H9 (cell line): ENCODE results near the gene RBFOX1. TPM values are rescaled to one million over a fixed set of nuclear protein-coding genes. Genes with fewer than 3 reads are reported as not detected.

Experiments used
- DNase-seq: peaks from one replicate; pipeline ENCODE4 v3.0.0-alpha.2; 2017
- H2AFZ ChIP-seq: one replicate; pipeline ENCODE4 v1.6.1; 2013; ENCODE audit warnings: mild to moderate bottlenecking, low read length, control low read depth, moderate library complexity
- H2AK5ac ChIP-seq: 2 replicates; pipeline ENCODE4 v1.6.1; 2013; ENCODE audit warnings: low read length, control low read depth, mixed read lengths; ENCODE audit not compliant: insufficient read length
- H2BK120ac ChIP-seq: one replicate; pipeline ENCODE4 v1.6.1; 2013; ENCODE audit warnings: low read depth, mild to moderate bottlenecking, low read length, control low read depth, inconsistent platforms; ENCODE audit not compliant: poor library complexity, severe bottlenecking
- H2BK12ac ChIP-seq: 2 replicates; pipeline ENCODE4 v1.6.1; 2013; ENCODE audit warnings: low read length, control low read depth, mixed read lengths, low read depth; ENCODE audit not compliant: insufficient read length
- H2BK15ac ChIP-seq: 2 replicates; pipeline ENCODE4 v1.6.1; 2013; ENCODE audit warnings: low read depth, low read length, control low read depth
- H2BK20ac ChIP-seq: one replicate; pipeline ENCODE4 v1.6.1; 2013; ENCODE audit warnings: low read depth, mild to moderate bottlenecking, low read length, control low read depth, inconsistent platforms; ENCODE audit not compliant: poor library complexity, severe bottlenecking
- H2BK5ac ChIP-seq: 2 replicates; pipeline ENCODE4 v1.6.1; 2013; ENCODE audit warnings: low read length, control low read depth, mixed read lengths; ENCODE audit not compliant: insufficient read length
- H3K14ac ChIP-seq: 2 replicates; pipeline ENCODE4 v1.6.1; 2013; ENCODE audit warnings: low read length, control low read depth; ENCODE audit not compliant: insufficient read depth
- H3K18ac ChIP-seq: 2 replicates; pipeline ENCODE4 v1.6.1; 2013; ENCODE audit warnings: low read depth, mild to moderate bottlenecking, mixed read lengths, low read length, control low read depth; ENCODE audit not compliant: insufficient read length
- H3K23ac ChIP-seq: 2 replicates; pipeline ENCODE4 v1.6.1; 2013; ENCODE audit warnings: low read length, control low read depth, mixed read lengths, low read depth; ENCODE audit not compliant: insufficient read length
- H3K23me2 ChIP-seq: 2 replicates; pipeline ENCODE4 v1.6.1; 2013; ENCODE audit warnings: low read depth, mild to moderate bottlenecking, mixed read lengths, low read length, control low read depth; ENCODE audit not compliant: insufficient read length, poor library complexity, severe bottlenecking
- H3K27ac ChIP-seq: 2 replicates; pipeline ENCODE4 v1.5.1; 2013; ENCODE audit warnings: low read length, control low read depth, mixed read lengths, low read depth; ENCODE audit not compliant: insufficient read length
- H3K27me3 ChIP-seq: 2 replicates; pipeline ENCODE4 v1.6.1; 2013; ENCODE audit warnings: low read length, control low read depth, inconsistent platforms; ENCODE audit not compliant: insufficient read depth
- H3K4ac ChIP-seq: 2 replicates; pipeline ENCODE4 v1.6.1; 2013; ENCODE audit warnings: low read depth, mild to moderate bottlenecking, control low read depth, inconsistent platforms, low read length, moderate library complexity
- H3K4me1 ChIP-seq: 2 replicates; pipeline ENCODE4 v1.6.1; 2013; ENCODE audit warnings: low read length, control low read depth, inconsistent platforms; ENCODE audit not compliant: insufficient read depth
- H3K4me2 ChIP-seq: 2 replicates; pipeline ENCODE4 v1.6.1; 2013; ENCODE audit warnings: low read length, control low read depth, mixed read lengths; ENCODE audit not compliant: insufficient read length, insufficient read depth
- H3K56ac ChIP-seq: 2 replicates; pipeline ENCODE4 v1.6.1; 2013; ENCODE audit warnings: low read depth, mild to moderate bottlenecking, mixed read lengths, low read length, control low read depth; ENCODE audit not compliant: insufficient read length
- H3K79me1 ChIP-seq: 2 replicates; pipeline ENCODE4 v1.6.1; 2013; ENCODE audit warnings: low read depth, mild to moderate bottlenecking, moderate library complexity, low read length, control low read depth, inconsistent platforms; ENCODE audit not compliant: insufficient read depth, poor library complexity, severe bottlenecking
- H3K79me2 ChIP-seq: 2 replicates; pipeline ENCODE4 v1.6.1; 2013; ENCODE audit warnings: low read length, control low read depth, inconsistent platforms; ENCODE audit not compliant: insufficient read depth
- H3K9ac ChIP-seq: 2 replicates; pipeline ENCODE4 v1.6.1; 2013; ENCODE audit warnings: low read length, control low read depth, mixed read lengths; ENCODE audit not compliant: insufficient read length; ENCODE audit errors: extremely low read depth
- H3K9me3 ChIP-seq: one replicate; pipeline ENCODE4 v1.6.1; 2013; ENCODE audit warnings: low read depth, low read length, inconsistent platforms; ENCODE audit not compliant: control insufficient read depth
- H3T11ph ChIP-seq: one replicate; pipeline ENCODE4 v1.6.1; 2013; ENCODE audit warnings: mild to moderate bottlenecking, low read length, control low read depth, inconsistent platforms
- H4K20me1 ChIP-seq: one replicate; pipeline ENCODE4 v1.6.1; 2013; ENCODE audit not compliant: control insufficient read depth, insufficient read length, insufficient read depth
- H4K5ac ChIP-seq: 2 replicates; pipeline ENCODE4 v1.6.1; 2013; ENCODE audit warnings: low read depth, mild to moderate bottlenecking, mixed read lengths, low read length, control low read depth; ENCODE audit not compliant: insufficient read length
- H4K8ac ChIP-seq: replicated peaks from 2 replicates; pipeline ENCODE4 v1.6.1; 2013; ENCODE audit warnings: low read length, control low read depth, mixed read lengths, low read depth; ENCODE audit not compliant: insufficient read length
- H4K91ac ChIP-seq: 2 replicates; pipeline ENCODE4 v1.6.1; 2013; ENCODE audit warnings: low read depth, mild to moderate bottlenecking, moderate library complexity, mixed read lengths, low read length, control low read depth; ENCODE audit not compliant: insufficient read length
- H3K27ac Mint-ChIP-seq, 3 experiments: 2 replicates in 2 of 3; 3 replicates in 1 of 3; pipeline ENCODE4 v1.8.0; 2020 to 2021; ENCODE audit warnings: mixed read lengths in 3 of 3, mild to moderate bottlenecking in 1 of 3, moderate library complexity in 1 of 3
- H3K27me3 Mint-ChIP-seq: 2 replicates; pipeline ENCODE4 v1.8.0; 2021; ENCODE audit warnings: low read depth, mild to moderate bottlenecking, moderate library complexity, mixed read lengths
- H3K36me3 Mint-ChIP-seq, 3 experiments: 2 replicates in 2 of 3; 3 replicates in 1 of 3; pipeline ENCODE4 v1.8.0; 2020 to 2021; ENCODE audit warnings: low read depth in 3 of 3, mixed read lengths in 3 of 3; ENCODE audit not compliant: insufficient read depth in 1 of 3
- H3K4me1 Mint-ChIP-seq, 2 experiments: 2 replicates each; pipeline ENCODE4 v1.8.0; 2020; ENCODE audit warnings: mixed read lengths in 2 of 2
- H3K4me3 Mint-ChIP-seq, 2 experiments: 2 replicates in 1 of 2; 3 replicates in 1 of 2; pipeline ENCODE4 v1.8.0; 2020 to 2021; ENCODE audit warnings: mild to moderate bottlenecking in 2 of 2, mixed read lengths in 2 of 2, moderate library complexity in 1 of 2
- H3K9me3 Mint-ChIP-seq, 2 experiments: 2 replicates in 1 of 2; 3 replicates in 1 of 2; pipeline ENCODE4 v1.8.0; 2020; ENCODE audit warnings: mild to moderate bottlenecking in 2 of 2, mixed read lengths in 2 of 2, moderate library complexity in 1 of 2
- WGBS: extraction: QIAGEN DNeasy Blood & Tissue Kit; methylation state at CpG from one replicate; pipeline ENCODE4 v1.1.7; 2013; ENCODE audit warnings: missing lambda C conversion rate, low lambda C conversion rate, mixed read lengths; ENCODE audit not compliant: insufficient read length; ENCODE audit errors: extremely low coverage; 5-methylcytosine and 5-hydroxymethylcytosine counted together
- total RNA-seq: library from RNA; stranded (reverse); gene quantifications from 2 replicates; pipeline ENCODE4 v1.2.1, GENCODE V29; 2021
- TF ChIP-seq, protein P1 (sequence below): fragments of 200-600 bp; sonication (generic); conservative IDR thresholded peaks from 3 replicates; pipeline ENCODE4 v1.8.0; 2021; ENCODE audit warnings: antibody characterized with exemption, mild to moderate bottlenecking

Gene RBFOX1
- total RNA-seq, 1 experiment from 2014 or later: 2.0 TPM

DNA sequence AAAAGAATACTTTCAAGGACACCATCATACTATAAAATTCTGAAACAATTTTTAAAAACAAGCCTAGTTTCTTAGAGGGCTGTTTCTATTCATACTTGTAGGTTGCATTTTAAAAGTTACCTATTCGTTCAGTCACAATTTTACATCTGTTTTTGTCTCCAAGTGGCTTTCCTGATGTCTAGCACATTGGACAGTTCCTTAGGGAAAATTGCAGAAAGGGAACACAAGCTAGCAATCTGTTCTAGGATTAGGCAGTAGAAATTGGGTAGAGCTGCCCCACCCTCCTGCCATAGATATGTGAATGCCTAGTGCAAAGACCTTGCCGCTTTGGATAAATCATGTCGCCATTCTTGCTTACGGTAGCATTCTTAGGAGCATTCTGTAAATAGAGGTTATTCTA lies 358.9 kb downstream of the RBFOX1 start:
- no peak overlapping the region for H2AFZ ChIP-seq
- H2AK5ac ChIP-seq: no peak overlapping the region
- Mint-ChIP-seq H3K4me3 (no peak overlapping the region), H3K9me3 (no peaks in the 10 kb centered on the region), H3K36me3 (no peaks in the 10 kb centered on the region), H3K4me1 (peaks cover 8% of the 10 kb centered on the region in 2 experiments), H3K27me3 (no peaks in the 10 kb centered on the region; the same call in 1 of the 2 replicates), H3K27ac (no peak overlapping the region)
- H3K4ac ChIP-seq: no peak overlapping the region
- H3K4me1 ChIP-seq: no peaks in the 10 kb centered on the region
- no peak overlapping the region for H3K9ac ChIP-seq
- H4K5ac ChIP-seq: no peak overlapping the region
- H3K79me1 ChIP-seq: no peaks in the 10 kb centered on the region
- H4K8ac ChIP-seq: no peak overlapping the region
- no peak for DNase-seq
- no peaks in the 10 kb centered on the region for H3K23me2 ChIP-seq
- H3K9me3 ChIP-seq: no peaks in the 10 kb centered on the region
- H2BK120ac ChIP-seq: no peak overlapping the region
- H3K4me2 ChIP-seq: no peak overlapping the region
- H2BK12ac ChIP-seq: no peak overlapping the region
- no peak overlapping the region for H2BK20ac ChIP-seq
- no peaks in the 10 kb centered on the region for H3K79me2 ChIP-seq
- H3K14ac ChIP-seq: no peak overlapping the region
- no peaks in the 10 kb centered on the region for H3K27me3 ChIP-seq
- H3K56ac ChIP-seq: no peak overlapping the region
- H3K23ac ChIP-seq: no peak overlapping the region
- TF ChIP-seq, protein P1, sequence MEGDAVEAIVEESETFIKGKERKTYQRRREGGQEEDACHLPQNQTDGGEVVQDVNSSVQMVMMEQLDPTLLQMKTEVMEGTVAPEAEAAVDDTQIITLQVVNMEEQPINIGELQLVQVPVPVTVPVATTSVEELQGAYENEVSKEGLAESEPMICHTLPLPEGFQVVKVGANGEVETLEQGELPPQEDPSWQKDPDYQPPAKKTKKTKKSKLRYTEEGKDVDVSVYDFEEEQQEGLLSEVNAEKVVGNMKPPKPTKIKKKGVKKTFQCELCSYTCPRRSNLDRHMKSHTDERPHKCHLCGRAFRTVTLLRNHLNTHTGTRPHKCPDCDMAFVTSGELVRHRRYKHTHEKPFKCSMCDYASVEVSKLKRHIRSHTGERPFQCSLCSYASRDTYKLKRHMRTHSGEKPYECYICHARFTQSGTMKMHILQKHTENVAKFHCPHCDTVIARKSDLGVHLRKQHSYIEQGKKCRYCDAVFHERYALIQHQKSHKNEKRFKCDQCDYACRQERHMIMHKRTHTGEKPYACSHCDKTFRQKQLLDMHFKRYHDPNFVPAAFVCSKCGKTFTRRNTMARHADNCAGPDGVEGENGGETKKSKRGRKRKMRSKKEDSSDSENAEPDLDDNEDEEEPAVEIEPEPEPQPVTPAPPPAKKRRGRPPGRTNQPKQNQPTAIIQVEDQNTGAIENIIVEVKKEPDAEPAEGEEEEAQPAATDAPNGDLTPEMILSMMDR: no peak
- WGBS: no CpG with 5 or more reads among the region's 4 CpGs
- H4K20me1 ChIP-seq: no peaks in the 10 kb centered on the region
- no peak overlapping the region for H2BK5ac ChIP-seq
- no peak overlapping the region for H3K18ac ChIP-seq
- no peak overlapping the region for H4K91ac ChIP-seq
- H3T11ph ChIP-seq: no peak overlapping the region
- no peak overlapping the region for H2BK15ac ChIP-seq
- no peak overlapping the region for H3K27ac ChIP-seq
